Smooth muscle cell (in vitro differentiated cells): Measurements from ENCODE around the gene TTC27. TPM values are rescaled to one million over a fixed set of nuclear protein-coding genes. Genes with fewer than 3 reads are reported as not detected.

Source experiments
- DNase-seq: peaks from one replicate; lab custom pipeline; 2025; ENCODE audit not compliant: unreplicated experiment; lab: John Stamatoyannopoulos, UW
- H2AFZ ChIP-seq: fragments of 200-600 bp; sonication (generic); 2 replicates; pipeline ENCODE4 v1.6.0; 2016; ENCODE audit warnings: antibody characterized with exemption, low read depth, mild to moderate bottlenecking
- H3F3A ChIP-seq: fragments of 200-600 bp; sonication (generic); 2 replicates; pipeline ENCODE4 v1.6.0; 2017; ENCODE audit warnings: antibody characterized with exemption, low read depth
- H3K27ac ChIP-seq: fragments of 200-600 bp; sonication (generic); 2 replicates; pipeline ENCODE4 v1.5.1; 2016; ENCODE audit warnings: low read depth, mild to moderate bottlenecking
- H3K27me3 ChIP-seq: fragments of 200-600 bp; sonication (generic); 2 replicates; pipeline ENCODE4 v1.6.1; 2016; ENCODE audit warnings: low read depth, mild to moderate bottlenecking
- H3K36me3 ChIP-seq: fragments of 200-600 bp; sonication (generic); 2 replicates; pipeline ENCODE4 v1.5.1; 2016; ENCODE audit warnings: low read depth
- H3K4me1 ChIP-seq: fragments of 200-600 bp; sonication (generic); 2 replicates; pipeline ENCODE4 v1.5.1; 2016; ENCODE audit warnings: low read depth
- H3K4me2 ChIP-seq: fragments of 200-600 bp; sonication (generic); 2 replicates; pipeline ENCODE4 v1.6.0; 2016; ENCODE audit warnings: mild to moderate bottlenecking
- H3K4me3 ChIP-seq: fragments of 200-600 bp; sonication (generic); 2 replicates; pipeline ENCODE4 v1.5.1; 2016; ENCODE audit warnings: mild to moderate bottlenecking
- H3K79me2 ChIP-seq: fragments of 200-600 bp; sonication (generic); 2 replicates; pipeline ENCODE4 v1.6.0; 2016; ENCODE audit warnings: low read depth, mild to moderate bottlenecking
- H3K9ac ChIP-seq: fragments of 200-600 bp; sonication (generic); 2 replicates; pipeline ENCODE4 v1.6.0; 2016; ENCODE audit warnings: low read depth
- H3K9me3 ChIP-seq: fragments of 200-600 bp; sonication (generic); replicated peaks from 2 replicates; pipeline ENCODE4 v1.5.1; 2016; ENCODE audit warnings: low read depth
- H4K20me1 ChIP-seq: fragments of 200-600 bp; sonication (generic); 2 replicates; pipeline ENCODE4 v1.6.0; 2016; ENCODE audit warnings: low read depth
- WGBS: methylation state at CpG from one replicate; pipeline ENCODE4 v1.1.7; 2016; ENCODE audit warnings: low lambda C conversion rate; 5-methylcytosine and 5-hydroxymethylcytosine counted together
- polyA plus RNA-seq: library from polyadenylated mRNA; unstranded; fragments of >200 nt; fragmentation: Nextera tagmentation; extraction: Ambion mirVana; gene quantifications from 2 replicates; pipeline ENCODE4 v1.2.1, GENCODE V29; 2016
- total RNA-seq: library from RNA; depleted of rRNA; stranded (reverse); fragments of >200 nt; gene quantifications from 2 replicates; pipeline ENCODE4 v1.2.3, GENCODE V29; 2014
- TF ChIP-seq, protein P1 (sequence below): fragments of 200-600 bp; sonication (generic); IDR thresholded peaks from 2 replicates; pipeline ENCODE4 v1.5.1; 2017; ENCODE audit warnings: borderline replicate concordance, mild to moderate bottlenecking, antibody characterized with exemption; ENCODE audit not compliant: insufficient read depth, poor library complexity, severe bottlenecking

The TTC27 gene
- total and polyA plus RNA-seq, 2 experiments from 2014 or later = 9.2 to 12.1 TPM

- Histone ChIP-seq H3K4me1 (no peaks in the 10 kb centered on the region), H3K9ac (no peak overlapping the region), H4K20me1 (no peaks in the 10 kb centered on the region), H2AFZ (no peak overlapping the region), H3F3A (no peaks in the 10 kb centered on the region), H3K79me2 (no peaks in the 10 kb centered on the region), H3K4me3 (no peak overlapping the region), H3K27ac (no peak overlapping the region), H3K36me3 (no peaks in the 10 kb centered on the region), H3K4me2 (peak overlapping the region; percentile 11), H3K9me3 (no peaks in the 10 kb centered on the region), H3K27me3 (no peaks in the 10 kb centered on the region)
- 37% methylated on average over 4 of the region's 4 CpGs for WGBS
- no peak for DNase-seq
- TF ChIP-seq, protein P1, sequence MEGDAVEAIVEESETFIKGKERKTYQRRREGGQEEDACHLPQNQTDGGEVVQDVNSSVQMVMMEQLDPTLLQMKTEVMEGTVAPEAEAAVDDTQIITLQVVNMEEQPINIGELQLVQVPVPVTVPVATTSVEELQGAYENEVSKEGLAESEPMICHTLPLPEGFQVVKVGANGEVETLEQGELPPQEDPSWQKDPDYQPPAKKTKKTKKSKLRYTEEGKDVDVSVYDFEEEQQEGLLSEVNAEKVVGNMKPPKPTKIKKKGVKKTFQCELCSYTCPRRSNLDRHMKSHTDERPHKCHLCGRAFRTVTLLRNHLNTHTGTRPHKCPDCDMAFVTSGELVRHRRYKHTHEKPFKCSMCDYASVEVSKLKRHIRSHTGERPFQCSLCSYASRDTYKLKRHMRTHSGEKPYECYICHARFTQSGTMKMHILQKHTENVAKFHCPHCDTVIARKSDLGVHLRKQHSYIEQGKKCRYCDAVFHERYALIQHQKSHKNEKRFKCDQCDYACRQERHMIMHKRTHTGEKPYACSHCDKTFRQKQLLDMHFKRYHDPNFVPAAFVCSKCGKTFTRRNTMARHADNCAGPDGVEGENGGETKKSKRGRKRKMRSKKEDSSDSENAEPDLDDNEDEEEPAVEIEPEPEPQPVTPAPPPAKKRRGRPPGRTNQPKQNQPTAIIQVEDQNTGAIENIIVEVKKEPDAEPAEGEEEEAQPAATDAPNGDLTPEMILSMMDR = no peak
These were observed 224.1 kb downstream of the TTC27 start for GRCh38 chr2:32851777-32852439.

DNA sequence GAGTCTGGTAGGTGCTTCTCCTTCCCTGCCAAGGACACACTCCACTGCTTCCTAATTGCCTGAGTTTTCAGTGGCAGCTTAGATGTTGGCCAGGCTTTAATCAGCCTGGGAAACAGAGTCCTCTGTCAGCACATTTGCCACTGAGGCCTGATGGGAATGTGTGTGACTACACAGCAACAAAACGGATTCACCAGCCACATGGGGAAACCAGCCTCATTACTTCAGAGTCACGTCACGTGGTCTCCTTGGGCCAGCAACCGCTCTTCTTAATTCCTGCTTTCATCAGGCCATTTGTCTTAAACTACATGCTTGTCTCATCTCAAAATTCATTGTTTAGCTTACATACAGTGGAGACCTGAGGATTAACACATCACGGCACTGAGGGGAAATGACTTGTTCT is 225.0 kb downstream of the TTC27 start:
- H3K27me3 ChIP-seq = no peaks in the 10 kb centered on the region
- DNase-seq = no peak
- H3K4me3 ChIP-seq = no peak overlapping the region
- H3K4me1 ChIP-seq = no peaks in the 10 kb centered on the region
- no peak overlapping the region for H3K9ac ChIP-seq
- H3K36me3 ChIP-seq = no peaks in the 10 kb centered on the region
- no peaks in the 10 kb centered on the region for H3K9me3 ChIP-seq
- WGBS = 22% methylated on average over 5 of the region's 5 CpGs
- TF ChIP-seq, protein P1 = no peak
- no peaks in the 10 kb centered on the region for H3F3A ChIP-seq
- no peak overlapping the region for H3K4me2 ChIP-seq
- no peaks in the 10 kb centered on the region for H4K20me1 ChIP-seq
- H3K79me2 ChIP-seq = no peaks in the 10 kb centered on the region
- H3K27ac ChIP-seq = no peak overlapping the region
- no peak overlapping the region for H2AFZ ChIP-seq

- H3F3A ChIP-seq = no peaks in the 10 kb centered on the region
- no peaks in the 10 kb centered on the region for H3K4me1 ChIP-seq
- WGBS = 86% methylated on average over 3 of the region's 3 CpGs
- H2AFZ ChIP-seq = no peak overlapping the region
- H3K4me2 ChIP-seq = no peak overlapping the region
- H3K4me3 ChIP-seq = no peak overlapping the region
- H3K36me3 ChIP-seq = no peaks in the 10 kb centered on the region
- no peak overlapping the region for H3K27ac ChIP-seq
- H3K27me3 ChIP-seq = no peaks in the 10 kb centered on the region
- TF ChIP-seq, protein P1 = no peak
- no peak for DNase-seq
- H3K79me2 ChIP-seq = no peaks in the 10 kb centered on the region
- H3K9ac ChIP-seq = no peak overlapping the region
- H3K9me3 ChIP-seq = no peaks in the 10 kb centered on the region
- H4K20me1 ChIP-seq = no peaks in the 10 kb centered on the region
These were observed 229.0 kb downstream of the TTC27 start for GRCh38 chr2:32856891-32857290.

- Histone ChIP-seq H3K27ac (no peak overlapping the region), H3K79me2 (no peaks in the 10 kb centered on the region), H4K20me1 (no peaks in the 10 kb centered on the region), H3K4me2 (no peak overlapping the region), H3K4me3 (no peak overlapping the region), H3F3A (no peaks in the 10 kb centered on the region), H3K9ac (no peak overlapping the region), H3K9me3 (no peaks in the 10 kb centered on the region), H3K4me1 (no peaks in the 10 kb centered on the region), H3K27me3 (no peaks in the 10 kb centered on the region), H3K36me3 (no peaks in the 10 kb centered on the region), H2AFZ (no peak overlapping the region)
- DNase-seq = no peak
- TF ChIP-seq, protein P1 = no peak
- 90% methylated on average over 8 of the region's 8 CpGs for WGBS
These were observed 230.9 kb downstream of the TTC27 start for GRCh38 chr2:32858713-32859112.
